ENCODE results near the gene LMF1.

Gene LMF1

DNA sequence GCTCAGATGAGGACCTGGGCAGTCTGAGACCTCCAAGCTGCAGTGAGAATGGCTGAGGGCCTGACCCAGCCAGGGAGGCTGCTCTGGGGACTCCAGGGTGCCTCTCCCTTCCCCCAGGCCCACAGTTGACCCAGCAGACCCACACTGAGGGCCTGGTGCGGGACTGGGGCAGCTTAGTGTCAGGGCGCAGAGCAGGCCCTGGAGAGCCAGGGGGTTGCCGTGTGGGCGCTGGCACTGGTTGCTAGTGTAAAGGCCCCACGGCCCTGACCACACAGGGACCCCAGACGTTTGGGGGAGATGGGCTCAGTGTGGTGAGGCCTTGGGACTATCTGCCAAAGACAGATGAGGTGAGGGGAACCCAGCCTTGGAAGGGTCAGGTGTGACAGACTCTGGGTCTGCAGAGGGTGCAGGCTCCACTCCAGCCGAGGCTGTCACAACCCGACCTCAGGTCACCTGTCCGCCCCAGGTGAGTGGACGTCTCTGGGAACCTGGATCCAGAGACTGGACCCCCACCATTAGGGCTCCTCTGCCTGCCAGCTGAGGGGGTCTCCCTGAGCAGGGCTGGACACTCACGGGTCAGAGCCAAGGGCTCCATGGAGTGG, 119.5 kb downstream of the LMF1 start:
- DNase-seq (ENCODE audit: low spot score), result no peak

GRCh38 chr16:850668-851067, 120.1 kb downstream of the LMF1 start:
- no peak for DNase-seq (ENCODE audit: low spot score)
- TF ChIP-seq, protein P1, sequence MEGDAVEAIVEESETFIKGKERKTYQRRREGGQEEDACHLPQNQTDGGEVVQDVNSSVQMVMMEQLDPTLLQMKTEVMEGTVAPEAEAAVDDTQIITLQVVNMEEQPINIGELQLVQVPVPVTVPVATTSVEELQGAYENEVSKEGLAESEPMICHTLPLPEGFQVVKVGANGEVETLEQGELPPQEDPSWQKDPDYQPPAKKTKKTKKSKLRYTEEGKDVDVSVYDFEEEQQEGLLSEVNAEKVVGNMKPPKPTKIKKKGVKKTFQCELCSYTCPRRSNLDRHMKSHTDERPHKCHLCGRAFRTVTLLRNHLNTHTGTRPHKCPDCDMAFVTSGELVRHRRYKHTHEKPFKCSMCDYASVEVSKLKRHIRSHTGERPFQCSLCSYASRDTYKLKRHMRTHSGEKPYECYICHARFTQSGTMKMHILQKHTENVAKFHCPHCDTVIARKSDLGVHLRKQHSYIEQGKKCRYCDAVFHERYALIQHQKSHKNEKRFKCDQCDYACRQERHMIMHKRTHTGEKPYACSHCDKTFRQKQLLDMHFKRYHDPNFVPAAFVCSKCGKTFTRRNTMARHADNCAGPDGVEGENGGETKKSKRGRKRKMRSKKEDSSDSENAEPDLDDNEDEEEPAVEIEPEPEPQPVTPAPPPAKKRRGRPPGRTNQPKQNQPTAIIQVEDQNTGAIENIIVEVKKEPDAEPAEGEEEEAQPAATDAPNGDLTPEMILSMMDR (IDR thresholded peaks at IDR 0.05; ENCODE audit: extremely low read depth, missing control alignments), result no peak

More for the DNA sequence above, 119.5 kb downstream of the LMF1 start:
- TF ChIP-seq, protein P1 (IDR thresholded peaks at IDR 0.05; ENCODE audit: extremely low read depth, missing control alignments), result no peak

- TF ChIP-seq, protein P1 (IDR thresholded peaks at IDR 0.05; ENCODE audit: extremely low read depth, missing control alignments), result no peak
- DNase-seq (ENCODE audit: low spot score), result no peak
Measured at GRCh38 chr16:848510-849253, 122.1 kb downstream of the LMF1 start.

GRCh38 chr16:847681-848445, 122.9 kb downstream of the LMF1 start:
- TF ChIP-seq, protein P1 (IDR thresholded peaks at IDR 0.05; ENCODE audit: extremely low read depth, missing control alignments), result no peak
- DNase-seq (ENCODE audit: low spot score), result no peak

DNA sequence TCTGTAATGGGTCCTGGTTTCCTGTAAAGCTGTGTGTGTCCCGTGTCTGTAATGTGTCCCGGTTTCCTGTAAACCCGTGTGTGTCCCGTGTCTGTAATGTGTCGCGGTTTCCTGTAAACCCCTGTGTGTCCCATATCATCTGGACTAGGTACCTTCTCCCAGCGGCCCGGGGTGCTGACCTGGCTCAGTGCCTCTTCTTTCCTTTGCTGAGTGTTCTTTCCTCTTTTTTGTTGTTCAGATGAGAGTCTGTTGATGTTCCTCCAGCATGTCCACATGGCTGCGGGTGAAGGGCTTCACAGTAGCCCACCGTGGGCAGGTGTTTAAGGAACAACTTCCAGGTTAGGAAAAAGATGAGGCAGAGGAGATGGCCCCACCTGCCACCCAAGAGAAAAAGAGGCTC, 123.6 kb downstream of the LMF1 start:
- TF ChIP-seq, protein P1 (IDR thresholded peaks at IDR 0.05; ENCODE audit: extremely low read depth, missing control alignments), result no peak
- no peak for DNase-seq (ENCODE audit: low spot score)

DNA sequence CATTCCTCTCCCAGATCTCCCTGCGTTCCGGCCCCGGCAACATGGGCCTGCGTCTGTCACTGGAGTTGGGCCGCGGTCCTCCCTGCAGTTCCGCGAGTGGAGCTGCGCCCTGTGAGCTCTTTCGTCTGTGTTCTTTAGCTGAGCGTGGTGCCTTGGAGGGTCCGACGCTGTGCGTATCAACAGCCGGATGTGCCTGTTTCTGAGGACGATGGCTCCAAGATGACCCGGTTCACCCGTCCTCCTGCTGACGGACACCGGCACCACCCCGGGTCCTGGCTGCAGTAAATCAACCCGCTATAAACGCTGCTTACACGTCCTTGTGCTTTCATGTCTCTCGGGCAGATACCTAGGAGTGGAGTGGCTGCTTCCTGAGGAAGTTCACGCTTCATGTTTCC, 125.4 kb downstream of the LMF1 start:
- TF ChIP-seq, protein P1 (IDR thresholded peaks at IDR 0.05; ENCODE audit: extremely low read depth, missing control alignments), result no peak
- DNase-seq (ENCODE audit: low spot score), result no peak
